CD4-positive, alpha-beta T cell (primary cell): Measurements from ENCODE around the gene STRA6. TPM values are rescaled to one million over a fixed set of nuclear protein-coding genes. Genes with fewer than 3 reads are reported as not detected.

Experiments
- ATAC-seq: fragments of 200-7000 bp; cut with Tn5 transposase; one replicate; pipeline ENCODE4 v1.10.0; 2022; ENCODE audit warnings: mild to moderate bottlenecking; ENCODE audit not compliant: poor library complexity
- CTCF ChIA-PET: fragments of 350-600 bp; sonication (Branson Sonifier 250); formaldehyde crosslinking; loops from one replicate; lab custom pipeline; 2021; ENCODE audit warnings: antibody characterized with exemption, inconsistent platforms; lab: Charles Lee
- POLR2A ChIA-PET: fragments of 350-600 bp; sonication (Branson Sonifier 250); formaldehyde crosslinking; loops from one replicate; lab custom pipeline; 2021; ENCODE audit warnings: antibody characterized with exemption, inconsistent platforms; lab: Charles Lee
- DNase-seq, 14 experiments: peaks; one replicate each; pipeline ENCODE4 v3.0.0-alpha.2; 2013 to 2020; ENCODE audit warnings: mixed read lengths in 2 of 14
- H3K27ac ChIP-seq, 2 donors: one replicate each; pipeline versions ENCODE4 v1.5.1 to v1.7.0; 2013; ENCODE audit warnings: low read length in 2 of 2, low read depth in 1 of 2, mild to moderate bottlenecking in 1 of 2
- H3K27me3 ChIP-seq, 2 experiments: 1 replicate in 1 of 2; 2 replicates in 1 of 2; pipeline versions ENCODE4 v1.6.1 to v1.7.0; 2013; ENCODE audit warnings: low read length in 2 of 2, control low read depth in 1 of 2, mild to moderate bottlenecking in 1 of 2, moderate library complexity in 1 of 2; ENCODE audit not compliant: insufficient read depth in 2 of 2, control insufficient read depth in 1 of 2
- H3K36me3 ChIP-seq: one replicate; pipeline ENCODE4 v1.6.1; 2013; ENCODE audit warnings: low read length, control low read depth; ENCODE audit not compliant: insufficient read depth
- H3K4me1 ChIP-seq: one replicate; pipeline ENCODE4 v1.6.1; 2013; ENCODE audit warnings: low read length, control low read depth; ENCODE audit not compliant: insufficient read depth
- H3K4me3 ChIP-seq: one replicate; pipeline ENCODE4 v1.5.1; 2013; ENCODE audit warnings: mild to moderate bottlenecking, low read length, moderate library complexity
- H3K9me3 ChIP-seq, 2 experiments: 1 replicate in 1 of 2; 2 replicates in 1 of 2; pipeline versions ENCODE4 v1.6.1 to v1.7.0; 2013; ENCODE audit warnings: low read length in 2 of 2, mild to moderate bottlenecking in 2 of 2, control low read depth in 1 of 2, moderate library complexity in 1 of 2; ENCODE audit not compliant: control insufficient read depth in 1 of 2, insufficient read depth in 1 of 2
- H3K27ac Mint-ChIP-seq: one replicate; pipeline ENCODE4 v1.8.0; 2020; ENCODE audit warnings: mixed read lengths
- H3K27me3 Mint-ChIP-seq: one replicate; pipeline ENCODE4 v1.8.0; 2021; ENCODE audit warnings: mixed read lengths
- H3K36me3 Mint-ChIP-seq: one replicate; pipeline ENCODE4 v1.8.0; 2021; ENCODE audit warnings: low read depth, mixed read lengths
- H3K4me1 Mint-ChIP-seq: one replicate; pipeline ENCODE4 v1.8.0; 2021; ENCODE audit warnings: low read depth, mixed read lengths
- H3K4me3 Mint-ChIP-seq: one replicate; pipeline ENCODE4 v1.8.0; 2020; ENCODE audit warnings: mild to moderate bottlenecking, mixed read lengths
- H3K9me3 Mint-ChIP-seq: one replicate; pipeline ENCODE4 v1.8.0; 2020; ENCODE audit warnings: mixed read lengths
- intact Hi-C, 2 experiments: fragments of 100-400 bp; cut with DNase I in 1 of 2; cut with micrococcal nuclease in 1 of 2; formaldehyde crosslinking; loops; one replicate each; pipeline versions ENCODE4 v1.15.1 to v1.9.0; 2023 to 2025; cut with DNase I, micrococcal nuclease
- total RNA-seq, 174 experiments: library from RNA in 2 of 174; stranded (reverse) in 2 of 174; gene quantifications; one replicate each; pipeline ENCODE4 v1.2.3 and lab custom pipeline; 2021 to 2026
- TF ChIP-seq, protein P1 (sequence below): fragments of 200-600 bp; IDR thresholded peaks from one replicate; pipeline ENCODE4 v1.8.0; 2022; ENCODE audit warnings: antibody characterized with exemption, mild to moderate bottlenecking

STRA6 gene
- total RNA-seq, 2 experiments from 2014 or later = not detected

DNA sequence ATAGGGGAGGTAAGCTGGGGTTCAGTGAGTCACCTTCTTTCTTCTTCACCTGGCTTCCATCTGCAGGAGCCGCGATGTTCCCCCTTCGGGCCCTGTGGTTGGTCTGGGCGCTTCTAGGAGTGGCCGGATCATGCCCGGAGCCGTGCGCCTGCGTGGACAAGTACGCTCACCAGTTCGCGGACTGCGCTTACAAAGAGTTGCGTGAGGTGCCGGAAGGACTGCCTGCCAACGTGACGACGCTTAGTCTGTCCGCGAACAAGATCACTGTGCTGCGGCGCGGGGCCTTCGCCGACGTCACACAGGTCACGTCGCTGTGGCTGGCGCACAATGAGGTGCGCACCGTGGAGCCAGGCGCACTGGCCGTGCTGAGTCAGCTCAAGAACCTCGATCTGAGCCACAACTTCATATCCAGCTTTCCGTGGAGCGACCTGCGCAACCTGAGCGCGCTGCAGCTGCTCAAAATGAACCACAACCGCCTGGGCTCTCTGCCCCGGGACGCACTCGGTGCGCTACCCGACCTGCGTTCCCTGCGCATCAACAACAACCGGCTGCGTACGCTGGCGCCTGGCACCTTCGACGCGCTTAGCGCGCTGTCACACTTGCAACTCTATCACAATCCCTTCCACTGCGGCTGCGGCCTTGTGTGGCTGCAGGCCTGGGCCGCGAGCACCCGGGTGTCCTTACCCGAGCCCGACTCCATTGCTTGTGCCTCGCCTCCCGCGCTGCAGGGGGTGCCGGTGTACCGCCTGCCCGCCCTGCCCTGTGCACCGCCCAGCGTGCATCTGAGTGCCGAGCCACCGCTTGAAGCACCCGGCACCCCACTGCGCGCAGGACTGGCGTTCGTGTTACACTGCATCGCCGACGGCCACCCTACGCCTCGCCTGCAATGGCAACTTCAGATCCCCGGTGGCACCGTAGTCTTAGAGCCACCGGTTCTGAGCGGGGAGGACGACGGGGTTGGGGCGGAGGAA is 69.6 kb downstream of the STRA6 start:
- H3K4me1 ChIP-seq = peaks cover 46% of the 10 kb centered on the region
- TF ChIP-seq, protein P1, sequence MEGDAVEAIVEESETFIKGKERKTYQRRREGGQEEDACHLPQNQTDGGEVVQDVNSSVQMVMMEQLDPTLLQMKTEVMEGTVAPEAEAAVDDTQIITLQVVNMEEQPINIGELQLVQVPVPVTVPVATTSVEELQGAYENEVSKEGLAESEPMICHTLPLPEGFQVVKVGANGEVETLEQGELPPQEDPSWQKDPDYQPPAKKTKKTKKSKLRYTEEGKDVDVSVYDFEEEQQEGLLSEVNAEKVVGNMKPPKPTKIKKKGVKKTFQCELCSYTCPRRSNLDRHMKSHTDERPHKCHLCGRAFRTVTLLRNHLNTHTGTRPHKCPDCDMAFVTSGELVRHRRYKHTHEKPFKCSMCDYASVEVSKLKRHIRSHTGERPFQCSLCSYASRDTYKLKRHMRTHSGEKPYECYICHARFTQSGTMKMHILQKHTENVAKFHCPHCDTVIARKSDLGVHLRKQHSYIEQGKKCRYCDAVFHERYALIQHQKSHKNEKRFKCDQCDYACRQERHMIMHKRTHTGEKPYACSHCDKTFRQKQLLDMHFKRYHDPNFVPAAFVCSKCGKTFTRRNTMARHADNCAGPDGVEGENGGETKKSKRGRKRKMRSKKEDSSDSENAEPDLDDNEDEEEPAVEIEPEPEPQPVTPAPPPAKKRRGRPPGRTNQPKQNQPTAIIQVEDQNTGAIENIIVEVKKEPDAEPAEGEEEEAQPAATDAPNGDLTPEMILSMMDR = no peak
- H3K36me3 Mint-ChIP-seq = no peaks in the 10 kb centered on the region
- H3K36me3 ChIP-seq = no peaks in the 10 kb centered on the region
- no peak overlapping the region for H3K4me3 Mint-ChIP-seq
- CTCF ChIA-PET = no interaction called here
- H3K9me3 ChIP-seq = peaks cover 0 to 47% of the 10 kb centered on the region in 2 experiments
- intact Hi-C loops = loop anchor here in 1 of 2 experiments (10.0 kb wide), 1 partner anchor 178 kb away; no protein-coding TSS in a partner anchor
- peaks cover 50% of the 10 kb centered on the region for H3K4me1 Mint-ChIP-seq
- H3K4me3 ChIP-seq = no peak overlapping the region
- POLR2A ChIA-PET = no interaction called here
- H3K27me3 ChIP-seq = peaks cover 88 to 94% of the 10 kb centered on the region in 2 experiments
- no peak for DNase-seq
- no peaks in the 10 kb centered on the region for H3K9me3 Mint-ChIP-seq
- peaks cover 91% of the 10 kb centered on the region for H3K27me3 Mint-ChIP-seq
- H3K27ac ChIP-seq = no peak overlapping the region
- no peak for ATAC-seq
- H3K27ac Mint-ChIP-seq = no peak overlapping the region

DNA sequence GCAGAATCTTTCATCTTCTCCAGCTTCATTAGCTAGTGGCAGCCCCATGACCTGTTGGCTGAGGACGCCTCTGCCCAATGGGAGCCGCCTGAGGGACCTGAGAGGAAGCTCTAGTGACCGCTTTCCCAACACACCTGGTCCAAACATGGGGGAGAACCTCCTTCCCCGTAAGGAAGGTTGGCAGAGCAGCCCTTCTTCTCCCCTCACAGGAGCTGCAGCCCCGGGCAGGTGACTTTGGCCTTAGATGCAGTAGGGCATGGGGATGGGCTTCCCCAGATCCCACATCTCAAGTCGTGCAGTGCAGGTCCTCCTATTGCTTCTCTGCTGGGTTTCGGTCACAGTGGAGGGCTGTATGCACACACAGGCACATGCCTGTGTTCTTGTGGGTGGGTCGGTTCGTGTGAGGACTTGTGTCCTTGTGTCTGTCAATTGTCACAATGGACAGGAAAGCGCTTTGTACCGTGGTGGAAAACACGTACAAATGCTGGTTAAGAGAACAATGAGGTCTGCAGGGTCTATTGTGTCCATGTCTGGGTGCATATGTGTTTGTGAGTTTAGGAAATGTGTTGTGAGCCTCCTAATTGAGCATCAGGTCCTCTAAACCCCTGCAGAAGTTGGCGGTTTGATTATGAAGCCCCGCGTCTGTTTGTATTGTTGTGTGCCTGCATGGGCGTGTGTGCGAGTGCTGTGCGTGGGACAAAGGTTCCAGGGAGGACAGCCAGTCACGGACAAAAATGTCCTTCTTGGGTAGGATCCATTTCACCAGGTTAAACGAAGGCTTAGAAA is 70.8 kb downstream of the STRA6 start:
- DNase-seq = no peak
- peaks cover 0 to 47% of the 10 kb centered on the region in 2 experiments for H3K9me3 ChIP-seq
- Mint-ChIP-seq H3K27me3 (peaks cover 91% of the 10 kb centered on the region), H3K9me3 (no peaks in the 10 kb centered on the region), H3K36me3 (no peaks in the 10 kb centered on the region), H3K4me3 (peak overlapping the region; percentile 52), H3K27ac (no peak overlapping the region), H3K4me1 (peaks cover 42% of the 10 kb centered on the region)
- ChIA-PET CTCF (no interaction called here), POLR2A (no interaction called here)
- H3K27ac ChIP-seq = no peak overlapping the region
- intact Hi-C loops = loop anchor here in 1 of 2 experiments (10.0 kb wide), 1 partner anchor 177 kb away; no protein-coding TSS in a partner anchor
- H3K36me3 ChIP-seq = no peaks in the 10 kb centered on the region
- H3K4me3 ChIP-seq = no peak overlapping the region
- TF ChIP-seq, protein P1 = no peak
- no peak for ATAC-seq
- peaks cover 48% of the 10 kb centered on the region for H3K4me1 ChIP-seq
- H3K27me3 ChIP-seq = peaks cover 83 to 92% of the 10 kb centered on the region in 2 experiments

DNA sequence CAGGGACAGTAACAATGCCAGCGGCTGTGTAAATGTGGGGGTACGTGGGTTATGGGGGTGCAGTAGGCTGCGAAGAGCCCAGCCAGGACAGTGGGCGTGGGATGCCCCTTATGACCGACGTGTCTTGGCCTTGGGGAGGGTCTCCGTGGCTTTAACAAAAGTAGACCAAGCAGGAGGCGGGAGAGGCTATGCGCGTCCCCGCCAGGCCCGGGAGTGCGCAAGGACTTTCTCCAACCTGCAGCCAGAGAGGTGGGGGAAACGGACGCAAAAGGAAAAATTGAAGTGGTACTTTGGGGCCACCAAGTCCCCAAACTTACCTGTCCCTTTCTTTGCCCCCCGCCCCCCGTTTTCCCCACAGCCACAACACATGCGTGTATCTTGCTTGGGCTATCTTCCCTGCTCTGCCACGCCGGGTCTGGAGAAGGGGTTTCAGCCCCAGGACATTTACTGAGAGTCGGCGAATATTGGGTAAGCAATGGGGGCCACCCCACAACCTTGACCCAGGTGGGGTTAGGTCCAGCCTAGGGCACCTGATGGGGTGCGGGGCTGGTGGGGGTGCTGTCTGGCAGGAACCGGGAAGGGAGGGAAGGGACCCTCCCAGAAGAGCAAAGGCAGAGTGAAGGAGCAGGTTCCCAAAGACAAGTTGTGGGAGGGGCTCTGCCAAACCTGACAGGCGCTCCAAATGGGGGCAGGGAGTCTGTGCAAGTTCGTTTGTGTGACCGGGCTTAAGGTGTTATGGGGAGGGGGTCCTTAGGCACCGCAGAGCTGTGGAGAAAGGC is 71.5 kb downstream of the STRA6 start:
- POLR2A ChIA-PET = no interaction called here
- H3K4me1 Mint-ChIP-seq = peaks cover 39% of the 10 kb centered on the region
- H3K36me3 Mint-ChIP-seq = no peaks in the 10 kb centered on the region
- peaks cover 83 to 93% of the 10 kb centered on the region in 2 experiments for H3K27me3 ChIP-seq
- no peak overlapping the region for H3K4me3 ChIP-seq
- peaks cover 89% of the 10 kb centered on the region for H3K27me3 Mint-ChIP-seq
- intact Hi-C loops = loop anchor here in 1 of 2 experiments (10.0 kb wide), 1 partner anchor 176 kb away; no protein-coding TSS in a partner anchor
- peaks cover 42% of the 10 kb centered on the region for H3K4me1 ChIP-seq
- no peaks in the 10 kb centered on the region for H3K9me3 Mint-ChIP-seq
- no peak overlapping the region for H3K27ac ChIP-seq
- TF ChIP-seq, protein P1 = no peak
- ATAC-seq (no peak), DNase-seq (no peak)
- H3K36me3 ChIP-seq = no peaks in the 10 kb centered on the region
- H3K9me3 ChIP-seq = peaks cover 0 to 45% of the 10 kb centered on the region in 2 experiments
- CTCF ChIA-PET = no interaction called here
- H3K27ac Mint-ChIP-seq = no peak overlapping the region
- H3K4me3 Mint-ChIP-seq = no peak overlapping the region
